ENCODE measurements around the gene INTS1.

DNA sequence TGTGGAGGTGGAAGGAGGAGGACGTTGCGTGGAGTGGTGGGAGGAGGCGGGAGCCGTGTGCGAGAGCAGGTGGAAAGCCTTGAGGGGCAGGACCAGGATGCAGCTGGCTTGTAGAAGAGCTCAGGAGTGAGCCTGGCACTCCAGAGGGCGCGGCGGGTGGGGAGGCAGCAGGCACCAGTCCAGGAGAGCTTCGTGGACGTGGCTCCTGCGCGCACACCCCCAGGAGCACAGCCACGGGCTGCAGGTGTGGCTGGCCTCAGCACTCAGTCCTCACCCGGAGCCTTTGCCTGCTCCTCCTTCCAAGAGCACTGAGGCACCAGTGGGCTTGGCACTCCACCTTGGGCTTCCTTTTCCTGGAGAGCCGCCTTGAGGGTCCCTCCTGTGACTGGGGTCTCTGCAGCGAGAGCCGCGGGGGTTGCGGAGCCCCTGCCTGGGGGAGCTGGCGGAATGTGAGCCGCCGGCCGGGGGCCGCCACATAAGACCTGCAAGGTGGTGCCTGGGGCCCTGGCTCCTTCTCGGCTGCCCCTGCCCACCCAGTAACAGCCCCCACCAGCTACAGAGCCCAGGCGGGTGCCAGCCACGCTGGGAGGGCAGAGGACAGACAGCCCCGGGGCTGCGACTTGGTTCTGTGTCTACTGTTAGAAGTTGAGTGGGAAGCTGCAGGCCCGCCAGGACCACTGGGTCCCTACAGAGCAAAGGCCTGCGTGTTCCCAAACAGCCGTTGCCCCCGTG lies 37.4 kb upstream of the INTS1 start:
- TF ChIP-seq POLR2A (IDR thresholded peaks at IDR 0.05) (peak in 1 of 3 donors; percentile 8), CTCF (IDR thresholded peaks at IDR 0.05) (no peak)
